GM12872 (cell line): ENCODE measurements around the gene CA11.

Source experiments
- CTCF ChIP-seq: IDR thresholded peaks from 3 replicates; pipeline ENCODE4 v1.5.1; 2011; ENCODE audit warnings: low read depth, mild to moderate bottlenecking, low read length, moderate library complexity; ENCODE audit not compliant: insufficient read depth

Gene CA11

GRCh38 chr19:48606463-48607358 lies 39.3 kb downstream of the CA11 start, which contains the start of gene SPACA4:
Gene SPACA4, plus strand, starts transcription at chr19:48606742. Its CDS starts 237 bp downstream, at chr19:48606979.
- TF ChIP-seq CTCF: no peak

GRCh38 chr19:48603850-48604249 lies 42.1 kb downstream of the CA11 start:
- no peak for TF ChIP-seq CTCF

- TF ChIP-seq CTCF: no peak
Measured at GRCh38 chr19:48603449-48603848, 42.5 kb downstream of the CA11 start.

GRCh38 chr19:48603001-48603400 lies 43.0 kb downstream of the CA11 start:
- no peak for TF ChIP-seq CTCF

- no peak for TF ChIP-seq CTCF
Measured at GRCh38 chr19:48600679-48601417, 45.1 kb downstream of the CA11 start.

GRCh38 chr19:48598996-48599700 lies 46.8 kb downstream of the CA11 start:
- no peak for TF ChIP-seq CTCF
